ENCODE measurements around the gene BCAT1. TPM values are rescaled to one million over a fixed set of nuclear protein-coding genes. Genes with fewer than 3 reads are reported as not detected.

Gene BCAT1
- total RNA-seq, 1 experiment from 2014 or later, result 0.74 TPM

DNA sequence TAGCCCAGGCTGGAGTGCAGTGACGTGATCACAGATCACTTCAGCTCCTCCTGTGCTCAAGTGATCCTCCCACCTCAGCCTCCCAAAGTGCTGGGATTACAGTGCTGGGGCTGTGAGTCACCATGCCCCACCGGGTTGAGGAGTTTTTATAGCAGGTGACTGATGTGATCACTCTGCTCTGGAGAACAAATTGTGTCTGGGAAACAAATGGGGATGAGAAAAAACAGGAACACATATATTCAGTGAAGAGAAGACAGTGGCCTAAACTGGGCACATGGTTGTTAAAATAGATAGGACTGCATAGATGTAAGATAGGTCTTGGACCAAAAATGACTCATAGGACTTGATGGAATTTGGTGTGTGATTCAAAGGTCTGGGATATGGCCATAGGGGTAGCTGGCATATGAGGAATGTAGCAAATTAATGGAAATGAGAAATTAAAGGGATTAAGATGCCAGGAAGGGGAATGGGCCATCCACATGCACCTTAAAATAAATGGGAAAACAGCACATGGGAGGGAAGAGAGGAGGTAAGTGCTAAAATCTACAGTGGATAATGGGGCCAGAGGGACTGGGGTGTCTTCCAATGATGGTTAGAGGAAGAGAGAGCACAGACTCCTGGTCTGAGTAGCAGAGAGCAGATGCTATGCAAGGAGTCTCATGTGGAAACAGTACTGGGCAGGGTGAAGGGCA is 11.2 kb downstream of the BCAT1 start:
- no peaks in the 10 kb centered on the region for H3K36me3 ChIP-seq (ENCODE audit: control insufficient read depth in 1 of 2, insufficient read depth in 2 of 2, low read length in 2 of 2)
- H3K4me2 ChIP-seq (ENCODE audit: low read length), result no peak overlapping the region
- no peak overlapping the region for H3K27ac ChIP-seq (ENCODE audit: low read depth, low read length)
- H3K4me1 ChIP-seq (ENCODE audit: control insufficient read depth in 1 of 2, insufficient read depth in 2 of 2, low read length in 2 of 2), result no peaks in the 10 kb centered on the region
- CTCF ChIA-PET, result no interaction called here
- BruUV-seq (replicated peaks), result no TSS peak
- peaks cover 3% of the 10 kb centered on the region for H3K27me3 ChIP-seq (ENCODE audit: insufficient read depth, low read length)
- H2AFZ ChIP-seq (ENCODE audit: low read depth, low read length, poor library complexity, severe bottlenecking), result no peak overlapping the region
- H3K9me3 ChIP-seq (ENCODE audit: control insufficient read depth in 1 of 2, insufficient read depth in 1 of 2, low read depth in 1 of 2, low read length in 2 of 2), result no peaks in the 10 kb centered on the region
- DNase-seq (ENCODE audit: low read depth, low spot score) (no peak), ATAC-seq (no peak)
- no peaks in the 10 kb centered on the region for H4K20me1 ChIP-seq (ENCODE audit: insufficient read depth)
- no peak overlapping the region for H3K4me3 ChIP-seq (replicated peaks in 1 of 2; ENCODE audit: low read depth in 1 of 2, low read length in 2 of 2)
- RAD21 ChIA-PET (ENCODE audit: low non-redundant PET in 1 of 2, low total read pairs in 2 of 2, uncharacterized antibody in 2 of 2, unreplicated experiment in 2 of 2), result no interaction called here
- TF ChIP-seq RAD21 (IDR thresholded peaks at IDR 0.05; ENCODE audit: low read depth), result no peak
- TF ChIP-seq SRF (IDR thresholded peaks at IDR 0.05; ENCODE audit: low read depth), result no peak
- no peak for TF ChIP-seq ELF1 (IDR thresholded peaks at IDR 0.05; ENCODE audit: borderline replicate concordance, low read depth)
- no peak for TF ChIP-seq YY1 (IDR thresholded peaks at IDR 0.05; ENCODE audit: extremely low read depth, insufficient replicate concordance, low read depth, low read length)
- no peak for TF ChIP-seq ZNF274 (IDR thresholded peaks at IDR 0.05; ENCODE audit: low read depth, low read length)
- TF ChIP-seq EZH2 (IDR thresholded peaks at IDR 0.05), result no peak
- TF ChIP-seq JUND (IDR thresholded peaks at IDR 0.05), result no peak
- POLR2A ChIA-PET, result no interaction called here
- no peaks in the 10 kb centered on the region for H3K9me2 ChIP-seq (ENCODE audit: insufficient read depth)
- intact Hi-C loops (cut with micrococcal nuclease), result no loop called here
- no peak overlapping the region for H3K9ac ChIP-seq (ENCODE audit: low read length)
- no peaks in the 10 kb centered on the region for H3K79me2 ChIP-seq (ENCODE audit: insufficient read depth, low read length)

DNA sequence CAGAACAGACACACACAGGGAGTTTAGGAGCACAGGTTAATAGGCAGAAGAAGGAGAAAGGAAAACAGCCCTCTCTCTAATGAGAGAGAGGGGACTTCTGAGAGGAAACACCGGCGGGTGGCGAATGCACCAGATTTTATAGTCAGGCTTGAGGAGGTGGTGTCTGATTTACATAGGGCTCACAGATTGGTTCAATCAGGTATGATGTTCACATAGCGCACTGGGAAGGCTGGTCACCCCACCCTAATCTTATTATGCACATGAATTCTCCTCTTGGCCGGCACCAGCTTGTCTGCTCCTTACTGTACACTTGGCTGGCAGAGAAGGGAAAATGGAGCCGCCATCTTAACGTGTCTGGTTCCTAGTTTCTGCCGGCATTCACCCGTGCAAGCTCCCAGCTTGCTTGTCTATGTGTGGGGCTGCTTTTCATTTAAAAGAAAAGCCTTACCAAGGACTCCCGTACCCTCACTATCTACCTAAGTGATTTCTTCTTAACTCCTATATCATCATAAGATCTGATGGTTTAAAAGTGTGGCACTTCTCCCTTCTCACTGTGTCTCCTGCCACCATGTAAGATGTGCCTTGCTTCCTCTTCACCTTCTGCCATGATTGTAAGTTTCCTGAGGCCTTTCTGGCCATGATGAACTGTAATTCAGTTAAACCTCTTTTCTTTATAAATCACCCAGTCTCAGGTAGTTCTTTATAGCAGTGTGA is 15.1 kb downstream of the BCAT1 start:
- ChIA-PET POLR2A (no interaction called here), RAD21 (ENCODE audit: low non-redundant PET in 1 of 2, low total read pairs in 2 of 2, uncharacterized antibody in 2 of 2, unreplicated experiment in 2 of 2) (no interaction called here)
- no peaks in the 10 kb centered on the region for H3K79me2 ChIP-seq (ENCODE audit: insufficient read depth, low read length)

More for the DNA sequence above, 15.1 kb downstream of the BCAT1 start:
- Histone ChIP-seq H4K20me1 (ENCODE audit: insufficient read depth) (no peaks in the 10 kb centered on the region), H3K4me1 (ENCODE audit: control insufficient read depth in 1 of 2, insufficient read depth in 2 of 2, low read length in 2 of 2) (no peaks in the 10 kb centered on the region), H3K9me2 (ENCODE audit: insufficient read depth) (no peaks in the 10 kb centered on the region), H3K27ac (ENCODE audit: low read depth, low read length) (no peak overlapping the region), H2AFZ (ENCODE audit: low read depth, low read length, poor library complexity, severe bottlenecking) (no peak overlapping the region), H3K27me3 (ENCODE audit: insufficient read depth, low read length) (peaks cover 3% of the 10 kb centered on the region), H3K9me3 (ENCODE audit: control insufficient read depth in 1 of 2, insufficient read depth in 1 of 2, low read depth in 1 of 2, low read length in 2 of 2) (no peaks in the 10 kb centered on the region), H3K9ac (ENCODE audit: low read length) (no peak overlapping the region), H3K4me2 (ENCODE audit: low read length) (no peak overlapping the region), H3K4me3 (replicated peaks in 1 of 2; ENCODE audit: low read depth in 1 of 2, low read length in 2 of 2) (no peak overlapping the region), H3K36me3 (ENCODE audit: control insufficient read depth in 1 of 2, insufficient read depth in 2 of 2, low read length in 2 of 2) (no peaks in the 10 kb centered on the region)
- intact Hi-C loops (cut with micrococcal nuclease), result no loop called here
- CTCF ChIA-PET, result no interaction called here
- DNase-seq (ENCODE audit: low read depth, low spot score), result no peak
- TF ChIP-seq EGR1 (IDR thresholded peaks at IDR 0.05; ENCODE audit: low read depth), result no peak
- TF ChIP-seq SP1 (IDR thresholded peaks at IDR 0.05; ENCODE audit: low read depth), result no peak
- no peak for TF ChIP-seq POLR2A (IDR thresholded peaks at IDR 0.05; ENCODE audit: borderline replicate concordance, extremely low read depth, insufficient read depth, insufficient read length)
- TF ChIP-seq ZFX (IDR thresholded peaks at IDR 0.05), result no peak
- TF ChIP-seq EZH2 (IDR thresholded peaks at IDR 0.05), result no peak
- TF ChIP-seq EZH2phosphoT487 (IDR thresholded peaks at IDR 0.05; ENCODE audit: borderline replicate concordance), result no peak
- TF ChIP-seq YY1 (IDR thresholded peaks at IDR 0.05; ENCODE audit: extremely low read depth, insufficient replicate concordance, low read depth, low read length), result no peak
- ATAC-seq, result no peak
- BruUV-seq (replicated peaks), result no TSS peak

All from HCT116 (cell line).